HG02623 (cell line): ENCODE results near the gene GP1BB.

ENCODE experiments used
- ATAC-seq: cut with Tn5 transposase; IDR thresholded peaks from one replicate; pipeline ENCODE4 v1.9.1; 2021; ENCODE audit warnings: moderate library complexity; ENCODE audit not compliant: unreplicated experiment

Gene GP1BB

GRCh38 chr22:19754701-19755144 lies 31.4 kb downstream of the GP1BB start:
- ATAC-seq, result no peak

GRCh38 chr22:19755145-19755710 lies 31.9 kb downstream of the GP1BB start:
- no peak for ATAC-seq

- ATAC-seq, result no peak
These were observed 32.5 kb downstream of the GP1BB start for GRCh38 chr22:19755722-19756287.

DNA sequence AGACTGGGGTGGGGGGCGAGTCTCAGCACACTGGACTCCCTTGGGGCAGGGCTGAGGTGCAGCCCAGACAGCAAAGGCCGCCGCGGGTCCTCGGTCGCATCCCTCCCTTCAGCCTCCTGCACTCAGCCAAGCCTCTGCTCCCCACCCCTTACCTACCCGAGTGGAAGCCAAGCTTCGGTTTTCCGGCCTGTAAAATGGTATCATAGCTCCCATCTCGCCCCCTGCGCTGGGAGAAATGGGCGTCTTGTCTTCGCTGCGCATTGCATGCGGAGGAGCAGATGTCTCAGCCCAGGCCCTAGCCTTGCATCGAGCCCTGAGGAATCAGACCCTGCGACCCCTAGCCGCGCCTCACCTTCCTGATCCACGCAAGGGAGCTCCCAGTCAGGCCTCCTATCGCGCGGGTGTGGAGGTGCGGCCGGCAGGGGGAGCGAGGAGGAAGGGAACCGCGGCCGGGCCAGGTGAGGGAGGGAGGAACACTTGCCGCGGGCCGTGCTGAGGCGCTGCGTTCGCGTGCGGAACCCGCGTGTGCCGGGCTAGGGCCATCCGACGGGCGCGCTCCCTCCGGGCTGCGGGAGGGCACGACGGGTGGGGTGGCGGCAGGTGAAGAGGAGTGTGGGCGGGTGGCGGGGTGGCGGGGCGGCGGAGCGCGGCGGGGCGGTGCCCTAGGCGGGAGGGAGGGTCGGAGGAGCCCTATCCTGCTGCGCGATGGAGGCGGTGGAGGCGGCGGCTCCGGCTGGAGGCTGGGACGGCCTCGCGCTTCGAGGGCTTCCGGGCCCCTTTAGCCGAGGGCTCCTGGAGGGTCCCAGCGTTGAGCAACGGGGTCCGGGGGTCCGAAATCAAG lies 33.2 kb downstream of the GP1BB start:
- no peak for ATAC-seq

DNA sequence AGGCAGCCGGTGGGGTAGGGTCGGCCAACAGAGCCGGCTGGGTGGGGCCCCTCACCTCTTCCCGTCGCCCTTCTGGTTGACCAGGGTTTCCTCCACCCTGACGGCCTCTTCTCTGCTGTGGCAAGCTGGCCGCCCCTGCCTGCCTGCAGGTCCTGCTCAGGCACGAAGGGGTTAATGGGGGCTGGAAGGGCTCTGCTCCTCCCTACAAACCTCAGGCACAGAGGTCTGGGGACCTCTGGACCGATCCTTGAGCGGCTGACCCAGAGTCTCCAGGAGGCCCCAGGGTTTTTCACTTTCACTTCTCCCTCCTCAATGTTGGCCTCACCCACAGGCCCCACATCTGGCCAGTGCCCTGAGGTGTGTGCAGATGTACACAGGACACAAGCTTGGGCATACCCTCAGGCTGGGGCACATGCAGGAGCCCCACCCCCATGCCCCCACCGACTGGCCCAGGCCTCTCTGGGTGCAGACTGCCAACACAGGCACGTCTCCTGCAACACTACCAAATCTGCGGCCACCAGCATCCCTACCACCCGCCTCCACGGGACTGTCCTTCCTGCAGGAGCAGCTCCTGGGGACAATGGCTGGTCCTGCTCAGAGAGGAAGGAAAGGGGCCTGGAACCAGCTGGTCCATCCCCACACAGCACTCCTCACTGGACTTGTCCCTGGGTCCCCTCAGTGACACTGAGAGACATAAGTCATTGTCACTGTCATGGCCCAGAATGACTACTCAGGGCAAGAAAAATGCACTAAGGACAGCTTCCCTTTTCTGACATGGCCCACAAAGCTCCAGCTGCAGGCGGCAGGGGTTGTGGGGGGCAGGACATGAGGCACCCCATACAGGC lies 34.0 kb downstream of the GP1BB start:
- ATAC-seq, result no peak

GRCh38 chr22:19757985-19758895 lies 34.9 kb downstream of the GP1BB start:
- ATAC-seq, result no peak

DNA sequence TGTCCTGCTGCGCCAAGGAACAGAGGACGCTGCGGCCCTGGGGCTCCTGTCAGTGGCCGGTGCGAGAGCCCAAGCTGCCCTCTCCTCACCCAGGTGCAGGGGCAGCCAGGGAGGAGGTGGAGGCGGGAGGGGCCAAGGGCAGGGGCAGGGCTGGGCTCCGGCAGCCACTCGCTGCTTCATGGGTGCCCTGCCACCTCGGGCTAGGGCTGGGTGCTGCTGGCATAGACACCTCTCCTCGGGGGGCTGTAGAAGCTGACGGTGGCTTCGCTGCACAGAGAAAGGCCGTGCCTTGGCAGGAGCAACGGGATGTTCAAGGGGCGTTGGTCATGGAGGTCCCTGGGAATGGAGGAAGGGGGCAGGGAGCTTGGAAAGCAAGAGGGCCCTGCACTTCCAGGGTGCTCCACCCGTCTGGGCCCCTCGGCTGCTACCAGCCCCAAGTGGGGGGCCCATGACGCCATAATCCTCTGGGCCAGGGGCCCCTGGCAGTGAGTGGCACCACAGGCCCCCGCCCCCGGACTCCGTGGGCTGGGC lies 35.6 kb downstream of the GP1BB start:
- no peak for ATAC-seq

DNA sequence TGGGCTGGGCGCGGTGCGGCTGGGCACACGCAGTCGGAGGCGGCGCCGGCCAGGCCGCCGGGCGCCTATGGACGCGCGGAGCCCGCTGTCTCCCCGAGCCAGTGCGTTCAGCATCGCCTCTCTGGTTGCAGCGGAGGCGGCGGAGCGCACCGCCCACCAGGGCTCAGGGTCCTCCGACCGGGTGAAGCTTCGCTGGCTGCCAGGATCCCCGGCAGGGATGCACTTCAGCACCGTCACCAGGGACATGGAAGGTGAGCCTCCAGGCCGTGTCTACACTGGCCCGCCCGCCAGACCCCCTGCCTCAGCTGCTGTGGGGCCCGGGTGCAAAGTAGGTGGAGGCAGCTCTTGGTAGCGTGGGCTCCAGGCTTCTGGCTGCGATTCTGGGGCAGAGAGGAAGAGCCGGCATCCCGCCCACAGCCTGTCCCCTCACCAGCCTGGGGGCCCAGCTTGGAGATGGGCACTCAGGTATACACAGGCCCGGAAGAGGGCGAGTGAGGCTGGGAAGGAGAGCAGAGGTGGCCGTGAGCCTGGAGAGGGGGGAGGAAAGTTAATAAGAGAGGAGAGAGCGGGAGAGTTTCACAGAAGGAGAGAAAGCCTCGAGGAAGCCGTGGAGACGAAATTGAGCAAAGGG lies 36.2 kb downstream of the GP1BB start:
- no peak for ATAC-seq

- ATAC-seq, result no peak
These were observed 37.0 kb downstream of the GP1BB start, which contains the start of gene TBX1 for GRCh38 chr22:19760058-19760950. TBX1 (plus strand) TSS chr22:19760778; CDS start chr22:19760844, 66 bp downstream.

DNA sequence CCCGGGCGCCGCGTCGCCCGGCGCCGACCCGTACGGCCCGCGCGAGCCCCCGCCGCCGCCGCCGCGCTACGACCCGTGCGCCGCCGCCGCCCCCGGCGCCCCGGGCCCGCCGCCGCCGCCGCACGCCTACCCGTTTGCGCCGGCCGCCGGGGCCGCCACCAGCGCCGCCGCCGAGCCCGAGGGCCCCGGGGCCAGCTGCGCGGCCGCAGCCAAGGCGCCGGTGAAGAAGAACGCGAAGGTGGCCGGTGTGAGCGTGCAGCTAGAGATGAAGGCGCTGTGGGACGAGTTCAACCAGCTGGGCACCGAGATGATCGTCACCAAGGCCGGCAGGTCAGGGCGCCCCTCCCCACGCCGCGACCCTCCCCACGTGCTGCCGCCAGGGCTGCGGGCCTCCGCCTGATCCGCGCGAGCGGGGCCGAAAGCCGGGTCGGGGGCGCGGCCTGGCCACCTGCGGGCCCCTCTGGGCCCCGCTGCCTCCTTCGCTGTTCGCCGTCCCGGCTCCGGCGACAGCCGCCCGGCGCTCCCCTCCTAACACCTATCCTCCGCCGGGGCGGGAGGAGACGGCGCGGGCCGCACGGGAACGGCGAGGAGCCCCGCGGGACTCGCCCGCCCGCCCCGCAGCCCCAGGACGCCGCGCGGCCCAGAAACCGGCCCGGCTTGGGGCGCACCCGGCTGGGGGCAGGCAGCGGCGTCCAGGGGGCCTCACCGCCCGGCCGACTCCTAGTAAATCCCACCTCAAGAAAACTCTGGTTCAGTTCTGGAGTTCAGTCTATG lies 37.8 kb downstream of the GP1BB start:
- ATAC-seq, result no peak

DNA sequence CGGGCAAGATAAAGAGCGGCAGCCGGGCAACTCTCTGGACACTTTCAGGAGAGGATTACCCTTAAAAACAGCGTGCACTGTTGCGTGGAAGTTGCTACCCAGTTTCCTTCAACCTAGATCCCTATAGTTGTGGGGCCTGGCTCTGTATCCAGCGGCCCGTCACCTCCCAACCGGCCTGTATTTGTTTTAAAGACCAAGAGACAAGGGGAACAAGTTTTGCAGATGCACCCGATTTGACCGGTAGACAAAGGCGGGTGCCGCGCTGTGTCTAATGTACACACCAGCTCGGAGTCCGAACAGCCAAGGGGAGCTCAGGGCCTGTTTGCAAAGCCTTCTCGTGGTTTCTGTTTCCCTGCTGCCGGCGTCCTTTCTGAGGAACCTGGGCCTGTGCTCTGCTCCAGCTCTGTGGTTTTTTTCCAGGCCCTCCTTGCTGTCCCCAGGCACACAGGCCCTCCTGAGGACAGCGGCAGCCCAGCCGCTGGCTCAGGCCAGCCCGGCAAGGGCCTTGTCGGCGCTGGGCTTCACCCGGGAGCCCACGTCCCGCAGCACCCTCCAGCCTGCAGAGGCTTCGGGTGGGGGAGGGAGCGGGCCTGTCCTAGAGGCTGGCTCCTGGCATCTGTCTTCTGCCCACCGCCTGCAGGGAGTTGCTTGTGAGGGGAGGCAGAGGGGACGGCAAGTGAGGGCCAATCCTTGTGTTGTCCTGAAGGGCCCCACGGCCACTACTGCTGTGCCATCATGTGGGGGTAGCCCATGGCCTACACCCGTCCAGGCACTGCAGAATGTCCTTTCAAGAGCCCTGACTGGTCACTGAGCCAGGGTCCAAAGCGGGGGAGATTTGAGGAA lies 38.6 kb downstream of the GP1BB start:
- ATAC-seq, result no peak

- ATAC-seq, result no peak
These were observed 39.5 kb downstream of the GP1BB start for GRCh38 chr22:19762568-19763457.

- no peak for ATAC-seq
These were observed 40.3 kb downstream of the GP1BB start for GRCh38 chr22:19763458-19764298.

GRCh38 chr22:19764299-19764593 lies 40.9 kb downstream of the GP1BB start:
- ATAC-seq, result no peak
